ENCODE data around the gene VAMP5. TPM values are rescaled to one million over a fixed set of nuclear protein-coding genes. Genes with fewer than 3 reads are reported as not detected.

The VAMP5 gene
- total and polyA plus RNA-seq, 9 of the 15 experiments (the other 6 are each of a cell fraction or from before 2014, with no cell fraction given) = 0.54 to 1.9 (median 1.5) TPM; not detected in 2

DNA sequence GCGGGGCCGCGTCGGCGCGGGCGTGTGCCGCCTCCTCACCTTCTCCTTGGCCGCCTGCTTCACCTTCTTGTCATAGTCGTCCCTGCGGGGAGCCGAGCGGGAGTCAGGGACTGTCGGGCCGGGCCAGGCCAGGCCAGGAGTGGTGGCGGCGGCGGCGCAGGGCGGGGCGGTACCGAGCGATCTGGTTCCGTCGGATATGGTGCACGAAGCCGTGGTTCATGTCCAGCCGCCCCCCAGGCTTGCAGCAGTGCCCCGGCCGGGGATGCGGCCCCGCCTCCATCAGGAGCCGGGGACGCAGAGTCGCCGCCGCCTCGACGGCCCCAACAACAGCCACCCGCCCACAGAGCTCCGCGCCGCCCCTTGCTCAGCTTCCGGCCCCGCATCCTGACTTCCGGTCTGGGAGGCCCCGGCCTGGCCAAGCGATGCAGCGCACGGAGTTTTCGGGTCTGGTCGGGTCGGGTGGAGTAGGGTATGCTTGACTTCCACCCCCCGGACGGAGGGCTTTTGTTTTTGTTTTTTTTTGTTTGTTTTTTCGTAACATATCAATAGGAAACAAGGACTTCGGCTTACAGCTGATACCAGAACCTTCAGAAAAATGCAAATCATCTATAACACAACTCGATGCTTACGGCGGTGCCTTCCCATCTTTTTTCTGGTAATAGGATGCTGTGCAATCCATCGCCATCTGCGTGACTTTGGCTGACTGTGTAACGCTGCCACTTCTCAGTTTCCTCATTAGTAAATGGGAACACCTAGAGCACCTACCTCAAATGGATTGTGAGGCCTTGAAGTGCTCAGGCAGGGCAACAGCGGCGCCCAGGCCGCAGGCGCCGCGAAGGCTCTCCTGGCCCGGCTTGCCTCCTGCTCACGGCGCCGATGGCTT is 27.7 kb downstream of the VAMP5 start, which contains the start of gene C2orf68 (continued):
- TF ChIP-seq, protein P1, sequence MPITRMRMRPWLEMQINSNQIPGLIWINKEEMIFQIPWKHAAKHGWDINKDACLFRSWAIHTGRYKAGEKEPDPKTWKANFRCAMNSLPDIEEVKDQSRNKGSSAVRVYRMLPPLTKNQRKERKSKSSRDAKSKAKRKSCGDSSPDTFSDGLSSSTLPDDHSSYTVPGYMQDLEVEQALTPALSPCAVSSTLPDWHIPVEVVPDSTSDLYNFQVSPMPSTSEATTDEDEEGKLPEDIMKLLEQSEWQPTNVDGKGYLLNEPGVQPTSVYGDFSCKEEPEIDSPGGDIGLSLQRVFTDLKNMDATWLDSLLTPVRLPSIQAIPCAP (CRISPR knock-in tag; IDR thresholded peaks at IDR 0.05; ENCODE audit: borderline replicate concordance) = no peak
- TF ChIP-seq PRPF4 (IDR thresholded peaks at IDR 0.05; ENCODE audit: insufficient read depth, low read depth, low read length, poor library complexity, severe bottlenecking) = no peak
- peak; percentile 86 for TF ChIP-seq MYC (IDR thresholded peaks at IDR 0.05; ENCODE audit: low read depth, low read length)
- peak; percentile 28; the same call in 1 of the 2 replicates for TF ChIP-seq MYC (CRISPR knock-in tag; IDR thresholded peaks at IDR 0.05; ENCODE audit: borderline replicate concordance, low read depth)
- TF ChIP-seq, protein P2, sequence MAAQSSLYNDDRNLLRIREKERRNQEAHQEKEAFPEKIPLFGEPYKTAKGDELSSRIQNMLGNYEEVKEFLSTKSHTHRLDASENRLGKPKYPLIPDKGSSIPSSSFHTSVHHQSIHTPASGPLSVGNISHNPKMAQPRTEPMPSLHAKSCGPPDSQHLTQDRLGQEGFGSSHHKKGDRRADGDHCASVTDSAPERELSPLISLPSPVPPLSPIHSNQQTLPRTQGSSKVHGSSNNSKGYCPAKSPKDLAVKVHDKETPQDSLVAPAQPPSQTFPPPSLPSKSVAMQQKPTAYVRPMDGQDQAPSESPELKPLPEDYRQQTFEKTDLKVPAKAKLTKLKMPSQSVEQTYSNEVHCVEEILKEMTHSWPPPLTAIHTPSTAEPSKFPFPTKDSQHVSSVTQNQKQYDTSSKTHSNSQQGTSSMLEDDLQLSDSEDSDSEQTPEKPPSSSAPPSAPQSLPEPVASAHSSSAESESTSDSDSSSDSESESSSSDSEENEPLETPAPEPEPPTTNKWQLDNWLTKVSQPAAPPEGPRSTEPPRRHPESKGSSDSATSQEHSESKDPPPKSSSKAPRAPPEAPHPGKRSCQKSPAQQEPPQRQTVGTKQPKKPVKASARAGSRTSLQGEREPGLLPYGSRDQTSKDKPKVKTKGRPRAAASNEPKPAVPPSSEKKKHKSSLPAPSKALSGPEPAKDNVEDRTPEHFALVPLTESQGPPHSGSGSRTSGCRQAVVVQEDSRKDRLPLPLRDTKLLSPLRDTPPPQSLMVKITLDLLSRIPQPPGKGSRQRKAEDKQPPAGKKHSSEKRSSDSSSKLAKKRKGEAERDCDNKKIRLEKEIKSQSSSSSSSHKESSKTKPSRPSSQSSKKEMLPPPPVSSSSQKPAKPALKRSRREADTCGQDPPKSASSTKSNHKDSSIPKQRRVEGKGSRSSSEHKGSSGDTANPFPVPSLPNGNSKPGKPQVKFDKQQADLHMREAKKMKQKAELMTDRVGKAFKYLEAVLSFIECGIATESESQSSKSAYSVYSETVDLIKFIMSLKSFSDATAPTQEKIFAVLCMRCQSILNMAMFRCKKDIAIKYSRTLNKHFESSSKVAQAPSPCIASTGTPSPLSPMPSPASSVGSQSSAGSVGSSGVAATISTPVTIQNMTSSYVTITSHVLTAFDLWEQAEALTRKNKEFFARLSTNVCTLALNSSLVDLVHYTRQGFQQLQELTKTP (IDR thresholded peaks at IDR 0.05; ENCODE audit: low read depth in 1 of 2, partially characterized antibody in 2 of 2) = peak in 1 of 2 experiments; percentile 40
- TF ChIP-seq MEIS2 (IDR thresholded peaks at IDR 0.05; ENCODE audit: partially characterized antibody) = no peak
- no peak for TF ChIP-seq FOXM1 (IDR thresholded peaks at IDR 0.05; ENCODE audit: low read depth)
- TF ChIP-seq FOXM1 (CRISPR knock-in tag; IDR thresholded peaks at IDR 0.05; ENCODE audit: low read depth) = no peak
- TF ChIP-seq BRD9 (IDR thresholded peaks at IDR 0.05; ENCODE audit: low read depth, partially characterized antibody) = peak; percentile 97
- no peak for TF ChIP-seq JUN (IDR thresholded peaks at IDR 0.05; ENCODE audit: borderline replicate concordance, low read depth, low read length)
- no peak for TF ChIP-seq JUN (CRISPR knock-in tag; IDR thresholded peaks at IDR 0.05; ENCODE audit: borderline replicate concordance)
- peak; percentile 89 for TF ChIP-seq ETV1 (tag; conservative IDR thresholded peaks at IDR 0.05; ENCODE audit: low read depth)
- no peak for TF ChIP-seq RREB1 (CRISPR knock-in tag; IDR thresholded peaks at IDR 0.05)
- TF ChIP-seq HOXB6 (CRISPR knock-in tag; IDR thresholded peaks at IDR 0.05; ENCODE audit: borderline replicate concordance) = no peak
- no peak for TF ChIP-seq HNRNPH1 (optimal IDR thresholded peaks at IDR 0.05; ENCODE audit: low read depth, low read length)
- peak; percentile 62 for TF ChIP-seq PHF20 (IDR thresholded peaks at IDR 0.05; ENCODE audit: partially characterized antibody)

Measured in K562 (cell line).